Prostate gland (tissue), 2 donors: Measurements from ENCODE around the gene LRRC28.

Experiments used
- CTCF ChIP-seq, 4 experiments: fragments of 200-600 bp in 2 of 4; fragments of 450-650 bp in 2 of 4; sonication (generic) in 2 of 4; IDR thresholded peaks; 1 replicate in 3 of 4; 2 replicates in 1 of 4; pipeline ENCODE4 v1.5.1; 2016 to 2019; ENCODE audit warnings: antibody characterized with exemption in 4 of 4, mild to moderate bottlenecking in 2 of 4, moderate library complexity in 2 of 4
- POLR2A ChIP-seq: fragments of 450-650 bp; IDR thresholded peaks from one replicate; pipeline ENCODE4 v1.6.1; 2016; ENCODE audit warnings: antibody characterized with exemption, mild to moderate bottlenecking
- POLR2AphosphoS5 ChIP-seq: sonication (generic); formaldehyde crosslinking; IDR thresholded peaks from one replicate; pipeline ENCODE4 v1.6.1; 2017; ENCODE audit warnings: antibody characterized with exemption

- TF ChIP-seq CTCF (IDR thresholded peaks at IDR 0.05), result no peak
- TF ChIP-seq POLR2A, result no peak
- TF ChIP-seq POLR2AphosphoS5, result no peak
These were observed 26.7 kb upstream of the LRRC28 start for GRCh38 chr15:99224372-99225214.
